Right lobe of liver (tissue), 4 donors: ENCODE data around the gene SELENOP.

Source experiments
- CTCF ChIP-seq, 4 donors: fragments of 200-600 bp in 3 of 4; fragments of 450-650 bp in 1 of 4; IDR thresholded peaks; one replicate each; pipeline versions ENCODE4 v1.5.1 to v1.8.0; 2016 to 2022; ENCODE audit warnings: antibody characterized with exemption in 4 of 4, mild to moderate bottlenecking in 2 of 4
- POLR2A ChIP-seq: fragments of 450-650 bp; IDR thresholded peaks from one replicate; pipeline ENCODE4 v1.6.1; 2017; ENCODE audit warnings: antibody characterized with exemption, mild to moderate bottlenecking
- donor health status: DM: no; HTN: no; CAD: no.
- donor health status: DM: no; HTN: no; CAD: no.
- donor health status: DM: no; HTN: yes; CAD: no.

GRCh38 chr5:42761791-42762190 is 49.9 kb downstream of the SELENOP start:
- TF ChIP-seq CTCF (IDR thresholded peaks at IDR 0.05) = no peak
- TF ChIP-seq POLR2A = no peak
